HepG2 (cell line): ENCODE results near the gene PLXNB2. TPM values are rescaled to one million over a fixed set of nuclear protein-coding genes. Genes with fewer than 3 reads are reported as not detected.
A peak's percentile ranks its signal among the peaks of the same experiment; 100 is the strongest.

Experiments used
- ATAC-seq: fragments of 200-7000 bp; cut with Tn5 transposase; 3 replicates; pipeline ENCODE4 v1.9.1; 2020; ENCODE audit warnings: mild to moderate bottlenecking, moderate library complexity
- BruUV-seq: library from RNA; stranded (reverse); fragments of 400-500 nt; replicated peaks from 2 replicates; lab custom pipeline; 2021; lab: Mats Ljungman, UMichigan
- CTCF ChIA-PET: fragments of 300-600 bp; formaldehyde crosslinking; extraction: SDS; loops from one replicate; lab custom pipeline; 2021; ENCODE audit warnings: low total read pairs, inconsistent platforms, low intra/inter-chr PET ratio; lab: Yijun Ruan, JAX
- POLR2A ChIA-PET: fragments of 350-600 bp; sonication (Branson Sonifier 250); formaldehyde crosslinking; loops from one replicate; lab custom pipeline; 2020; ENCODE audit warnings: antibody characterized with exemption, inconsistent platforms; lab: Yijun Ruan, JAX
- DNase-seq: peaks from one replicate; pipeline ENCODE4 v3.0.0-alpha.2; 2015; ENCODE audit warnings: low spot score
- FAIRE-seq: peaks from 3 replicates; lab custom pipeline; 2011; peaks lifted over from hg19 to GRCh38; lab: Jason Lieb, UNC
- H2AFZ ChIP-seq: one replicate; pipeline ENCODE4 v1.6.1; 2011; ENCODE audit warnings: low read length, inconsistent platforms
- H3K27ac ChIP-seq: fragments of 300-600 bp; 3 replicates; pipeline ENCODE4 v1.8.0; 2011; ENCODE audit warnings: mixed run types, mild to moderate bottlenecking, mixed read lengths, low read length, inconsistent platforms; ENCODE audit not compliant: insufficient read depth; ENCODE audit errors: extremely low read length
- H3K27me3 ChIP-seq, 2 experiments: fragments of 200-600 bp in 1 of 2; 2 replicates in 1 of 2; 3 replicates in 1 of 2; pipeline versions ENCODE4 v1.6.0 to v1.8.0; 2011; ENCODE audit warnings: low read length in 2 of 2, mild to moderate bottlenecking in 2 of 2, moderate library complexity in 2 of 2, inconsistent platforms in 1 of 2; ENCODE audit not compliant: insufficient read depth in 2 of 2, control insufficient read depth in 1 of 2
- H3K36me3 ChIP-seq, 2 experiments: fragments of 200-600 bp in 1 of 2; replicated peaks in 1 of 2; 2 replicates in 1 of 2; 3 replicates in 1 of 2; pipeline versions ENCODE4 v1.5.1 to v1.8.0; 2011; ENCODE audit warnings: low read length in 2 of 2, inconsistent platforms in 1 of 2; ENCODE audit not compliant: insufficient read depth in 2 of 2, control insufficient read depth in 1 of 2
- H3K4me1 ChIP-seq: 2 replicates; pipeline ENCODE4 v1.5.1; 2012; ENCODE audit warnings: low read length, inconsistent platforms; ENCODE audit not compliant: insufficient read depth
- H3K4me2 ChIP-seq: 2 replicates; pipeline ENCODE4 v1.6.0; 2011; ENCODE audit warnings: low read depth, low read length, inconsistent platforms
- H3K4me3 ChIP-seq, 3 experiments: fragments of 200-600 bp in 1 of 3; sonication (generic), shearing (Covaris generic) in 1 of 3; replicated peaks in 1 of 3; 2 replicates each; pipeline ENCODE4 v1.5.1; 2011 to 2016; ENCODE audit warnings: low read length in 3 of 3, inconsistent platforms in 2 of 3, low read depth in 2 of 3, mild to moderate bottlenecking in 2 of 3, control low read depth in 1 of 3, mixed read lengths in 1 of 3; ENCODE audit not compliant: insufficient read depth in 1 of 3
- H3K79me2 ChIP-seq: one replicate; pipeline ENCODE4 v1.6.1; 2011; ENCODE audit warnings: low read length, inconsistent platforms; ENCODE audit not compliant: insufficient read depth
- H3K9ac ChIP-seq: 2 replicates; pipeline ENCODE4 v1.6.0; 2011; ENCODE audit warnings: mild to moderate bottlenecking, low read depth, low read length, inconsistent platforms; ENCODE audit not compliant: insufficient read depth
- H3K9me3 ChIP-seq: 2 replicates; pipeline ENCODE4 v1.5.1; 2012; ENCODE audit warnings: mild to moderate bottlenecking, low read length
- H4K20me1 ChIP-seq: 2 replicates; pipeline ENCODE4 v1.6.0; 2011; ENCODE audit warnings: inconsistent platforms, mild to moderate bottlenecking, low read length, moderate library complexity; ENCODE audit not compliant: insufficient read depth
- HNRNPL ChIP-seq: fragments of 200-400 bp; formaldehyde crosslinking; IDR thresholded peaks from 2 replicates; pipeline ENCODE4 v1.6.1; 2017; ENCODE audit warnings: mild to moderate bottlenecking, low read depth, low read length
- NFYC ChIP-seq: IDR thresholded peaks from 2 replicates; pipeline ENCODE4 v1.6.1; 2016; ENCODE audit warnings: missing genetic modification reagents, missing compliant biosample characterization
- SP4 ChIP-seq: sonication (generic); formaldehyde crosslinking; IDR thresholded peaks from 2 replicates; pipeline ENCODE4 v1.8.1; 2023; ENCODE audit warnings: mild to moderate bottlenecking, missing genetic modification reagents
- STAG1 ChIP-seq: sonication (generic); formaldehyde crosslinking; IDR thresholded peaks from 2 replicates; pipeline ENCODE4 v1.4.0; 2020; ENCODE audit warnings: missing genetic modification reagents
- THAP11 ChIP-seq: IDR thresholded peaks from 2 replicates; pipeline ENCODE4 v1.6.1; 2016; ENCODE audit warnings: missing biosample characterization, missing genetic modification reagents
- ZNF121 ChIP-seq: sonication (generic); formaldehyde crosslinking; IDR thresholded peaks from 2 replicates; pipeline ENCODE4 v1.5.0; 2020; ENCODE audit warnings: mild to moderate bottlenecking, missing genetic modification reagents
- ZNF629 ChIP-seq: sonication (generic); formaldehyde crosslinking; conservative IDR thresholded peaks from 2 replicates; pipeline ENCODE4 v1.5.0; 2020; ENCODE audit warnings: missing genetic modification reagents
- ZNF891 ChIP-seq: sonication (generic); formaldehyde crosslinking; IDR thresholded peaks from 2 replicates; pipeline ENCODE4 v1.5.0; 2020; ENCODE audit warnings: mild to moderate bottlenecking, missing genetic modification reagents
- WGBS: methylation state at CpG from one replicate; pipeline ENCODE4 v1.1.6; 2017; ENCODE audit warnings: low lambda C conversion rate; 5-methylcytosine and 5-hydroxymethylcytosine counted together
- in situ Hi-C: cut with HindIII; loops from 2 replicates; pipeline ENCODE4 v1.10.0; 2017; ENCODE audit warnings: low pct_unique_long_range_greater_than_20kb; ENCODE audit not compliant: extremely low pct_ligation_motif_present
- intact Hi-C: fragments of 100-400 bp; cut with micrococcal nuclease; formaldehyde crosslinking; loops from one replicate; pipeline ENCODE4 v1.10.0; 2022; ENCODE audit not compliant: unreplicated experiment
- polyA plus RNA-seq, 8 experiments: library from polyadenylated mRNA; depleted of rRNA in 3 of 8; stranded (reverse) in 7 of 8; unstranded in 1 of 8; fragments of >200 nt; fragmentation: Illumina TruSeq in 4 of 8; extraction: Trizol in 4 of 8; gene quantifications; 2 replicates each; pipeline versions ENCODE4 v1.2.1 to v1.2.3, GENCODE V29; 2011 to 2016; ENCODE audit warnings: low read depth in 4 of 8, missing spikeins in 1 of 8, mixed read lengths in 1 of 8; ENCODE audit not compliant: insufficient read depth in 1 of 8
- total RNA-seq, 5 experiments: library from RNA; depleted of rRNA; stranded (reverse); fragments of >200 nt; fragmentation: Illumina TruSeq; extraction: Trizol; gene quantifications; 2 replicates each; pipeline ENCODE4 v1.2.3, GENCODE V29; 2016; ENCODE audit warnings: low read depth in 1 of 5
- TF ChIP-seq, protein P1 (sequence below): sonication (generic); formaldehyde crosslinking; IDR thresholded peaks from 2 replicates; pipeline ENCODE4 v1.5.0; 2020; ENCODE audit warnings: mild to moderate bottlenecking, missing genetic modification reagents, moderate library complexity
- TF ChIP-seq, protein P2 (sequence below): sonication (generic); formaldehyde crosslinking; IDR thresholded peaks from 2 replicates; pipeline ENCODE4 v1.4.0; 2020; ENCODE audit warnings: low read depth, mild to moderate bottlenecking, missing genetic modification reagents
- TF ChIP-seq, protein P3 (sequence below): sonication (generic); formaldehyde crosslinking; IDR thresholded peaks from 2 replicates; pipeline ENCODE4 v1.4.0; 2020; ENCODE audit warnings: missing genetic modification reagents

PLXNB2 gene
- total and polyA plus RNA-seq, 2 of the 13 experiments (the other 11 are each of a cell fraction or from before 2014, with no cell fraction given): 32.6 to 68.9 TPM

DNA sequence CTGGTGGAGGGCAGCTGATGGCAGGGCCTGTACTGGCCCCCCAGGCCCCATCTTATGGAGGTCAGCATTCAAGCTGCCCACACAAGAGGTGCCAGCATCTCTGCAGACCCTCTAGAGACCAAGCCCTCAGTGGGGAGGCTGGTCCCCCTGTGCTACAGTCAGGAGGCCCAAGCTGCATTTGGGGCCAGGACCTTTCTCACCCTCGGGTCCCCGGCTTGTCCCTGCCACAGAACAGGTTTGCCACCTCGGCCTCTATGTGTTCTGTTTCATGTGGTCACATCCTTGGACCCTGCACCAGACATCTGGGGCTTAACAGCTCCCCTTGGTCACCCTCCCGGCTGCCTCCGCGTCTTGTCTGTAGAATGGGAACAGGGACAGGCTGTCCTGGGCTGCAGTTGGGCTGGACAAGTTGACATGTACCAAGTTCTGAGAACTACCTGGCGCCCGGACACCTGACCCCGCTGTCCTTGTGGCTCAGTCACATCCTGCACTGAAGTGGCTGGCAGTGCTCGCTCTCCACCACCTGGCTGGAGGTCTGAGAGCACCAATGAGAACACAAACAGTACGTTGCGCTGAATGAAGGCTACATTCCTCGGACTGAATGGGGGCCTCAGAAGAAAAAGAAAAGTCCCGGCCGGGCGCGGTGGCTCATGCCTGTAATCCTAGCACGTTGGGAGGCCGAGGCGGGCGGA, 2.7 kb upstream of the PLXNB2 start:
- Histone ChIP-seq H3K4me2 (peak overlapping the region; percentile 81), H3K27ac (peak overlapping the region; percentile 41), H3K36me3 (0 out of 5 replicates have a peak, but pooled peaks cover 0 to under 1% of the 10 kb centered on the region in 2 experiments), H2AFZ (no peak overlapping the region), H3K9me3 (no peaks in the 10 kb centered on the region), H3K4me1 (peaks cover 74% of the 10 kb centered on the region), H3K4me3 (peak overlapping the region in 1 of 3 experiments; percentile 69; a peak in 2 of 6 replicates), H3K79me2 (peaks cover 17% of the 10 kb centered on the region), H3K27me3 (no peaks in the 10 kb centered on the region), H3K9ac (peak overlapping the region; percentile 32), H4K20me1 (no peaks in the 10 kb centered on the region)
- CTCF ChIA-PET: interaction anchor here (0.8 to 1.9 kb wide), 2 partner anchors 20 to 34 kb away, joined by 3 to 12 read pairs; no protein-coding TSS in a partner anchor
- WGBS: 4% methylated on average over 16 of the region's 21 CpGs
- in situ Hi-C loops: no loop called here
- intact Hi-C loops: no loop called here
- FAIRE-seq (peak; percentile 66), ATAC-seq (peak; percentile 45), DNase-seq (peak; percentile 69)
- POLR2A ChIA-PET: interaction anchor here (0.6 to 3.8 kb wide), 4 partner anchors 10 to 16 kb away, joined by 3 to 27 read pairs (median 6); no protein-coding TSS in a partner anchor
- BruUV-seq: no TSS peak
- TF ChIP-seq ZNF121 (peak; percentile 56; the same call in 1 of the 2 replicates), HNRNPL (peak; percentile 28; the same call in 1 of the 2 replicates), ZNF629 (peak; percentile 97), THAP11 (0 out of 2 replicates have a peak, but pooled peaks have one; percentile 25), SP4 (CRISPR knock-in tag) (no peak), ZNF891 (CRISPR knock-in tag) (0 out of 2 replicates have a peak, but pooled peaks have one; percentile 23), NFYC (CRISPR knock-in tag) (0 out of 2 replicates have a peak, but pooled peaks have one; percentile 7), STAG1 (CRISPR knock-in tag) (peak; percentile 33; the same call in 1 of the 2 replicates)
- TF ChIP-seq, protein P1, sequence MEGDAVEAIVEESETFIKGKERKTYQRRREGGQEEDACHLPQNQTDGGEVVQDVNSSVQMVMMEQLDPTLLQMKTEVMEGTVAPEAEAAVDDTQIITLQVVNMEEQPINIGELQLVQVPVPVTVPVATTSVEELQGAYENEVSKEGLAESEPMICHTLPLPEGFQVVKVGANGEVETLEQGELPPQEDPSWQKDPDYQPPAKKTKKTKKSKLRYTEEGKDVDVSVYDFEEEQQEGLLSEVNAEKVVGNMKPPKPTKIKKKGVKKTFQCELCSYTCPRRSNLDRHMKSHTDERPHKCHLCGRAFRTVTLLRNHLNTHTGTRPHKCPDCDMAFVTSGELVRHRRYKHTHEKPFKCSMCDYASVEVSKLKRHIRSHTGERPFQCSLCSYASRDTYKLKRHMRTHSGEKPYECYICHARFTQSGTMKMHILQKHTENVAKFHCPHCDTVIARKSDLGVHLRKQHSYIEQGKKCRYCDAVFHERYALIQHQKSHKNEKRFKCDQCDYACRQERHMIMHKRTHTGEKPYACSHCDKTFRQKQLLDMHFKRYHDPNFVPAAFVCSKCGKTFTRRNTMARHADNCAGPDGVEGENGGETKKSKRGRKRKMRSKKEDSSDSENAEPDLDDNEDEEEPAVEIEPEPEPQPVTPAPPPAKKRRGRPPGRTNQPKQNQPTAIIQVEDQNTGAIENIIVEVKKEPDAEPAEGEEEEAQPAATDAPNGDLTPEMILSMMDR (CRISPR knock-in tag): peak; percentile 68
- TF ChIP-seq, protein P2, sequence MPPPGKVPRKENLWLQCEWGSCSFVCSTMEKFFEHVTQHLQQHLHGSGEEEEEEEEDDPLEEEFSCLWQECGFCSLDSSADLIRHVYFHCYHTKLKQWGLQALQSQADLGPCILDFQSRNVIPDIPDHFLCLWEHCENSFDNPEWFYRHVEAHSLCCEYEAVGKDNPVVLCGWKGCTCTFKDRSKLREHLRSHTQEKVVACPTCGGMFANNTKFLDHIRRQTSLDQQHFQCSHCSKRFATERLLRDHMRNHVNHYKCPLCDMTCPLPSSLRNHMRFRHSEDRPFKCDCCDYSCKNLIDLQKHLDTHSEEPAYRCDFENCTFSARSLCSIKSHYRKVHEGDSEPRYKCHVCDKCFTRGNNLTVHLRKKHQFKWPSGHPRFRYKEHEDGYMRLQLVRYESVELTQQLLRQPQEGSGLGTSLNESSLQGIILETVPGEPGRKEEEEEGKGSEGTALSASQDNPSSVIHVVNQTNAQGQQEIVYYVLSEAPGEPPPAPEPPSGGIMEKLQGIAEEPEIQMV (CRISPR knock-in tag): no peak
- TF ChIP-seq, protein P3, sequence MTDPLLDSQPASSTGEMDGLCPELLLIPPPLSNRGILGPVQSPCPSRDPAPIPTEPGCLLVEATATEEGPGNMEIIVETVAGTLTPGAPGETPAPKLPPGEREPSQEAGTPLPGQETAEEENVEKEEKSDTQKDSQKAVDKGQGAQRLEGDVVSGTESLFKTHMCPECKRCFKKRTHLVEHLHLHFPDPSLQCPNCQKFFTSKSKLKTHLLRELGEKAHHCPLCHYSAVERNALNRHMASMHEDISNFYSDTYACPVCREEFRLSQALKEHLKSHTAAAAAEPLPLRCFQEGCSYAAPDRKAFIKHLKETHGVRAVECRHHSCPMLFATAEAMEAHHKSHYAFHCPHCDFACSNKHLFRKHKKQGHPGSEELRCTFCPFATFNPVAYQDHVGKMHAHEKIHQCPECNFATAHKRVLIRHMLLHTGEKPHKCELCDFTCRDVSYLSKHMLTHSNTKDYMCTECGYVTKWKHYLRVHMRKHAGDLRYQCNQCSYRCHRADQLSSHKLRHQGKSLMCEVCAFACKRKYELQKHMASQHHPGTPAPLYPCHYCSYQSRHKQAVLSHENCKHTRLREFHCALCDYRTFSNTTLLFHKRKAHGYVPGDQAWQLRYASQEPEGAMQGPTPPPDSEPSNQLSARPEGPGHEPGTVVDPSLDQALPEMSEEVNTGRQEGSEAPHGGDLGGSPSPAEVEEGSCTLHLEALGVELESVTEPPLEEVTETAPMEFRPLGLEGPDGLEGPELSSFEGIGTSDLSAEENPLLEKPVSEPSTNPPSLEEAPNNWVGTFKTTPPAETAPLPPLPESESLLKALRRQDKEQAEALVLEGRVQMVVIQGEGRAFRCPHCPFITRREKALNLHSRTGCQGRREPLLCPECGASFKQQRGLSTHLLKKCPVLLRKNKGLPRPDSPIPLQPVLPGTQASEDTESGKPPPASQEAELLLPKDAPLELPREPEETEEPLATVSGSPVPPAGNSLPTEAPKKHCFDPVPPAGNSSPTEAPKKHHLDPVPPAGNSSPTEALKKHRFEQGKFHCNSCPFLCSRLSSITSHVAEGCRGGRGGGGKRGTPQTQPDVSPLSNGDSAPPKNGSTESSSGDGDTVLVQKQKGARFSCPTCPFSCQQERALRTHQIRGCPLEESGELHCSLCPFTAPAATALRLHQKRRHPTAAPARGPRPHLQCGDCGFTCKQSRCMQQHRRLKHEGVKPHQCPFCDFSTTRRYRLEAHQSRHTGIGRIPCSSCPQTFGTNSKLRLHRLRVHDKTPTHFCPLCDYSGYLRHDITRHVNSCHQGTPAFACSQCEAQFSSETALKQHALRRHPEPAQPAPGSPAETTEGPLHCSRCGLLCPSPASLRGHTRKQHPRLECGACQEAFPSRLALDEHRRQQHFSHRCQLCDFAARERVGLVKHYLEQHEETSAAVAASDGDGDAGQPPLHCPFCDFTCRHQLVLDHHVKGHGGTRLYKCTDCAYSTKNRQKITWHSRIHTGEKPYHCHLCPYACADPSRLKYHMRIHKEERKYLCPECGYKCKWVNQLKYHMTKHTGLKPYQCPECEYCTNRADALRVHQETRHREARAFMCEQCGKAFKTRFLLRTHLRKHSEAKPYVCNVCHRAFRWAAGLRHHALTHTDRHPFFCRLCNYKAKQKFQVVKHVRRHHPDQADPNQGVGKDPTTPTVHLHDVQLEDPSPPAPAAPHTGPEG (CRISPR knock-in tag): 0 out of 2 replicates have a peak, but pooled peaks have one; percentile 21
